Vagina (tissue), 2 donors: ENCODE results near the gene SERPINB2.

Experiments
- CTCF ChIP-seq, 3 experiments: fragments of 450-650 bp in 2 of 3; fragments of 200-600 bp in 1 of 3; sonication (generic) in 1 of 3; IDR thresholded peaks; one replicate each; pipeline ENCODE4 v1.5.1; 2017 to 2019; ENCODE audit warnings: antibody characterized with exemption in 3 of 3, mild to moderate bottlenecking in 2 of 3, moderate library complexity in 2 of 3
- POLR2A ChIP-seq, 2 donors: fragments of 450-650 bp; IDR thresholded peaks; one replicate each; pipeline ENCODE4 v1.6.1; 2017; ENCODE audit warnings: antibody characterized with exemption in 2 of 2, mild to moderate bottlenecking in 2 of 2, moderate library complexity in 2 of 2
- POLR2AphosphoS5 ChIP-seq, 2 donors: sonication (generic); formaldehyde crosslinking; IDR thresholded peaks; one replicate each; pipeline ENCODE4 v1.9.0; 2017; ENCODE audit warnings: antibody characterized with exemption in 2 of 2, mild to moderate bottlenecking in 2 of 2, low read depth in 1 of 2; ENCODE audit not compliant: insufficient read depth in 1 of 2

- TF ChIP-seq CTCF (IDR thresholded peaks at IDR 0.05) (no peak), POLR2AphosphoS5 (IDR thresholded peaks at IDR 0.05; ENCODE audit: insufficient read depth in 1 of 2, low read depth in 1 of 2) (no peak), POLR2A (IDR thresholded peaks at IDR 0.05) (no peak)
These were observed 20.0 kb upstream of the SERPINB2 start for GRCh38 chr18:63867368-63868125.
